Hepatocyte (in vitro differentiated cells): ENCODE measurements around the gene ATXN7L1.

Experiments used
- CTCF ChIP-seq: fragments of 200-600 bp; sonication (generic); IDR thresholded peaks from 2 replicates; pipeline ENCODE4 v1.5.1; 2016; ENCODE audit warnings: antibody characterized with exemption, mild to moderate bottlenecking; ENCODE audit not compliant: poor library complexity
- EZH2phosphoT487 ChIP-seq: fragments of 200-600 bp; sonication (generic); IDR thresholded peaks from one replicate; pipeline ENCODE4 v1.6.1; 2018; ENCODE audit warnings: antibody characterized with exemption, mild to moderate bottlenecking, low read depth, moderate library complexity; ENCODE audit not compliant: unreplicated experiment, severe bottlenecking

- TF ChIP-seq CTCF: no peak
- TF ChIP-seq EZH2phosphoT487: no peak
These were observed 73.0 kb downstream of the ATXN7L1 start for GRCh38 chr7:105803429-105803736.
